IMR-90 (cell line): ENCODE measurements around the gene SLC52A3.

Experiments used
- CTCF ChIP-seq: conservative IDR thresholded peaks from 2 replicates; pipeline ENCODE4 v1.5.1; 2012; ENCODE audit warnings: mild to moderate bottlenecking, low read depth, low read length, improper control_type of control experiment
- ELK1 ChIP-seq: fragments of 150-350 bp; IDR thresholded peaks from 2 replicates; pipeline ENCODE4 v1.6.1; 2016; ENCODE audit warnings: low read depth, mild to moderate bottlenecking, low read length, moderate library complexity, borderline replicate concordance
- POLR2A ChIP-seq: IDR thresholded peaks from 2 replicates; pipeline ENCODE4 v1.6.1; 2012; ENCODE audit warnings: mild to moderate bottlenecking, low read depth, low read length
- RAD21 ChIP-seq: IDR thresholded peaks from 2 replicates; pipeline ENCODE4 v1.6.1; 2012; ENCODE audit warnings: low read length, improper control_type of control experiment

DNA sequence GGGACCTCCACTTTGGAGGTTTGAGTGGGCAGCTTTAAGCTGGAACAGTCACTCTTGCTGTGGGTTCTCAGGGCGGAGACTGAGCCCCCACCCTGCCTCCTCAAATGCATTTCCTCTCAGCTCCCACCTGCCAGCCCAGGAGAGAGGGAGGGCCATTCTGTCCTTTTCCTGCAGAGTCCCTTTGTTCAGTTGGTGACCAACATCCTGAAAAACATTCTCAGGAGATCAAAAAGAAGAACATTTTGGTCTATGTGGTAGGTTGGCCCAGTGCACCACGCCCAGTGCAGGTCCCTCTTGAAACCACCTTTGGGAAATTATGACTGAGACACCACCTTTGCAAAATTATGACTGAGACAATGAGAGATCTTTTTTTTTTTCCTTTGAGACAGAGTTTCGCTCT, 13.4 kb downstream of the SLC52A3 start:
- TF ChIP-seq ELK1 (no peak), RAD21 (no peak), CTCF (no peak), POLR2A (no peak)
